HepG2 (cell line): ENCODE data around the gene USH2A.

Source experiments
- PBX2 ChIP-seq: IDR thresholded peaks from 2 replicates; pipeline ENCODE4 v1.6.1; 2016; ENCODE audit warnings: control low read depth
- ZNF331 ChIP-seq: sonication (generic); formaldehyde crosslinking; IDR thresholded peaks from 2 replicates; pipeline ENCODE4 v1.4.0; 2020; ENCODE audit warnings: missing genetic modification reagents

- TF ChIP-seq PBX2 (no peak), ZNF331 (CRISPR knock-in tag) (no peak)
Measured at GRCh38 chr1:216186141-216186540, 237.1 kb downstream of the USH2A start.
